NCI-H2029 treated with DMSO at 0.1 percent for 48 hours (cell line): ENCODE measurements around the gene VSTM2B.
"Not testable (repeated sequence)": the region's sequence is repeated elsewhere in the genome, so short reads cannot be mapped to it uniquely, and the experiment has no call there.

Experiments used
- DNase-seq: peaks from one replicate; lab custom pipeline; 2025; lab: John Stamatoyannopoulos, UW

VSTM2B gene

DNA sequence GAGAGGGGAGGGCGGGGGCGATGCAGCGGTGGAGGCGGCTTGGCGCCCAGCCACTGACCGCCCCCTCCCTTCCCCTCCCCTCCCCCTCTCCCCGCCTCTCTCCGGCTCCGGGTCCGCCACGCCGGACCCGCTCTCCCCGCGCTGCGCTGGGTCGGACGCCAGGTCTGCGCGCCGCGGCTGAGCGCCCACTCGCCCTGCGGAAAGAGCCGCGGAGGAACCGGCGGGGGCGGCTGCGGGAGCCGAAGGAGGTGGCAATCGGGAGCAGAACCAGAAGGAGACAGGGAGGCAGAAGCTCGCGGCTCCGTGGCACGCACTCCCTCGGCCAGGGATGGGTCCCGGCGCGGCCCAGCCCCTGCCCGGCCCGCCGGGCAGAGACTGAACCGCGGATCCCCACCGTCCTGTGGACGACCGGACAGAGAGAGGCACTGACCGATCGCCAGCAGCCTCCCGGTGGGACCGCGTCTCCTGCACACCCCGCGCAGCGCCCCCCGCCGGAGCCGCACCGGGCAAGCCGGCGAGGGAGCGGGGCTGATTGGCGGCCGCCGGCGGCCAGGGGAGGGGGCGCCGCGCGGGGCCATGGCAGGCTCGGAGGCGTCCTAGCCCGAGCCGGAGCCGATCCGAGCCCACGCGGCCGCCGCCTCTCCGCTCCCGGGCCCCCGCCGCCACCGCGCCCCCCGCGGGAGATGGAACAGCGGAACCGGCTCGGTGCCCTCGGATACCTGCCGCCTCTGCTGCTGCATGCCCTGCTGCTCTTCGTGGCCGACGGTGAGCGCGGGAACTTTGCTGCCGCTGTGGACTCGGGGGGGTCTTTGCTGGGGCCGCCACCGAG is at the start of gene VSTM2B:
Gene VSTM2B, plus strand, starts transcription at position 94 of the 829 bp plus-strand sequence. Its CDS starts 590 bp downstream, at position 684.
- DNase-seq: no peak

DNA sequence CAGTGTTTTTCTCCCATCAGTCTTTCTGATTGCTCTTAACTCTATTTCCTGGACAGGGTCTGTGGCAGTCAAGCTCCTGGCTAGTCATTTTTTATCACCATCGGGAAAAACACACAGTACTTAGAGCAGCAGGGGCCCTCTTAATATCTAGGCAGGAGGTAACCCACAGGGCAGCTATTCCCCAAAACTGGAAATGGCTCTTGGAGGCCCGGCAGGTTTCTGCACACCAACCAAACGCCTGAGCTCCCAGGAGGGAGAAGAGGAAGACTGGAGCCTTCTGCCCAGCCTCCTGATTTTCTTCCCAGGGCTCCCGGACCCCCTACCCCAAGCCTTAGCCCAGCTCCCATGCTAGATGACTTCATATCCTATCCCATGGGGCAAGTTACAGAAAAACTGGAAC is 49.3 kb upstream of the VSTM2B start:
- DNase-seq: no peak

DNA sequence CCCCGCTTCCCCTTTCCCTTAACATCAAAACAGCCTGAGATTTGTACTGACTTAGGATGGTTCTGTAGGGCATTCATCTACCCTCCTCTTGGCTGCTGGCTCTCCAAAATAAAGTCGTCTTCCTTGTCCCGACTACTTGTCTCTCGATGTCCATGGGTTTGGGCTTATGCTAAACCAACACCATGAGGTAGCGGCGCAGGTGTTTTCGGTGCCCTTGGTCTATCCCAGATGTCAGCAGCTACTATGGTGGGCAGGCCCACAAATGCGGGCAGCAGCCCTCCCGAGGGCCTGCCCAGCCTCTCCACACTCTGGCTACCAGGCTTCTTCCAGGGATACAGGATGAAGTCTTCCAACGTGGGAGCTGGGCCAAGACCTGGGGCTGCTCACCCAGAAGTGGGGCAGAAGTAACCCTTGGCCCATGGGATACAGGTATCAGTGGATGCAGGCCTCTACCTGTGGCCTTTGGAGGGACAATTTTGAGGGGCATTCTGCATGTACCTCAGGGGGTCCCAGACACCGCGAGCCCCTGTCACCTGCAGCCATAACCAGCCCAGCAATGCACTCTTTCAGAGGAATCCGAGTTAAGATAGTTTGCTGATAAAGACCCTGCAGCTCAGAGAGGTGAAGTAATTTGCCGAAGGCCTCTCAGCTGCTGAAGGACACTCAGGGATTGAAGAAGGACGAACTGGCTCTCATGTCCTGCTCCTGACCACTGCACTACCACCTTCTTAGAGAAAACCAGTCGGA is 47.8 kb upstream of the VSTM2B start:
- no peak for DNase-seq

DNA sequence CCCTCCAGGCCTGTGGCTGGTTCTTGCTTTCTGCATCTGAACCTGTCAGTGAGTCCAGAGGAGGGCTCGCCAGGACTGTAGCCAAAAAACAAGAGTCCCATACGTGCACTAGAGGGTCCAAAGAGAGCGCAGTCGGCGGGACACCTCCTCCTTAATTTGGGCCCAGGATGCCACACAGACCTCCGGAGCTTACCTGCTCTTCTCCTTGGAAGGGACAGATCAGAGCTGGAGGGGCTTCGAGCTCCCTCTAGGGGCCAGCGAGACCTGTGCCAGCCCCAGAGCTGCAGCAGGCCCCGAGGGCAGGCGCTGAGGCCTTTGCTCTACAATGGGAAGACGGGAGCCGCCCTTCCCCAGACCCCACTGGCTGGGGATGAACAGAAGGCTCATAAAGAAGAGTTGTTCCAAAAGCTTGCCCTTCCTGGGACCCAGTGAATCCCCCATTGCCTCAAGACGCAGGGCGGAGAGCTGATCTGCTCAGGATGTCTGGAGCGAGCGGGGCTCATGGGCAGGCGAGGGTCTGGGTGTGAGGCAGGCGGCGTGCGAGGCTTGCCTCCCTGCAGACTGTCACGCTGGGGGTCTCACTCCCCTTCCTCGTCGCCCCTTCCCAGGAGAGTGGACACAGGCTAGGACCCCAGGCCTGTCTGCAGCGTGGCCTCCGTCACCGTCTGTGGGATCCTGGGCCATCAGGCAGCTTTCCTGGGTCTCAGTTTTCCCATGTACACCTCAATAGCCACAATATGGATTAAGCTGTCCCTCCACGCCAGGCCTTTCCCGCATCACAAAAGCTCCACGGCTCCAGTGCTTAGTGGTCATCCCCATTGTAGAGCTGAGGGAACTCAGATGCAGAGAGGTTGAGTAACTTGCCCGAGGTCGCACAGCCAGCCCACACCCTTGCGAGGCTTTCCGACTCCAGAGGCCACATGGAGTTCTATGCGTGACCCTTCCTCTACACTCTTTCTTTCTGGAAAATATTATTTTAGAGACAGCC is 46.9 kb upstream of the VSTM2B start:
- no peak for DNase-seq

DNA sequence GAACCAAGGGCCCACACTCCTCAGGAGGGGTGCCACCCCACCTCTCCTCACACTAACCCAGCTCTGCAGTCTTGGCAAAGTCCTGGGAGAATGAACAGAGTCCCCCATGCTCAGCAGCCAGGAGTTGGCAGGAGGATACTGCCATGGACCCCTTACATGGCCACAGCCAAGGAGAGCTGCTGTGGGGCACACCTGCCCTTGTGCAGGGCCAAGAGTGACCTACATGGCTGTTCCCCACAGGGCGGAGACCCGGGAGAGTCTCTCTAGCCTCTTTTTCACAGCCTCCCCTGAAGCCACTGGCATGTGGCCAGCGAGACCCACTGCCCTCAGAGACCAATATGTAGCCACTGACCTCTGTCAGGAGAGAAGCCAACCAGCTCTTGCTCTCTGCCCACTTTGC is 45.9 kb upstream of the VSTM2B start:
- DNase-seq: no peak

DNA sequence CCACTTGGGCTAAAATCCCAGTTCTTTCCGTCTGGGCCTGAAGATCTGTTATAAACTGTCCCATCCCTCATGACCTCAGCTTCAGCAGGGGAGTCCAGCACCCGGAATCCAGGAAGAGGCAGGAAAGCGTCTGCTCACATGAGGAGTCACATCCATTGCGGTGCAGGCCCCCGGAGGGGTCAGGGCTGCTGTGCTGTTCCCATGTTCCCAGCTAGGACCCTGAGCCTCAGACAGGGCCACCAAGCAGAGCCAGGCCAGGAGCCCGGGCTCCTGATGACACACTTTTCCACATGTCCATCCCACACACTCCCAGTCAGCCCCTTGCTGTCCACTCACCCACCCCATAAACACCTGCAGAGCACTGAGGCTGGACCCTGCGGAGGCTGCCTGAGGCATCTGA is 45.3 kb upstream of the VSTM2B start:
- no peak for DNase-seq

DNA sequence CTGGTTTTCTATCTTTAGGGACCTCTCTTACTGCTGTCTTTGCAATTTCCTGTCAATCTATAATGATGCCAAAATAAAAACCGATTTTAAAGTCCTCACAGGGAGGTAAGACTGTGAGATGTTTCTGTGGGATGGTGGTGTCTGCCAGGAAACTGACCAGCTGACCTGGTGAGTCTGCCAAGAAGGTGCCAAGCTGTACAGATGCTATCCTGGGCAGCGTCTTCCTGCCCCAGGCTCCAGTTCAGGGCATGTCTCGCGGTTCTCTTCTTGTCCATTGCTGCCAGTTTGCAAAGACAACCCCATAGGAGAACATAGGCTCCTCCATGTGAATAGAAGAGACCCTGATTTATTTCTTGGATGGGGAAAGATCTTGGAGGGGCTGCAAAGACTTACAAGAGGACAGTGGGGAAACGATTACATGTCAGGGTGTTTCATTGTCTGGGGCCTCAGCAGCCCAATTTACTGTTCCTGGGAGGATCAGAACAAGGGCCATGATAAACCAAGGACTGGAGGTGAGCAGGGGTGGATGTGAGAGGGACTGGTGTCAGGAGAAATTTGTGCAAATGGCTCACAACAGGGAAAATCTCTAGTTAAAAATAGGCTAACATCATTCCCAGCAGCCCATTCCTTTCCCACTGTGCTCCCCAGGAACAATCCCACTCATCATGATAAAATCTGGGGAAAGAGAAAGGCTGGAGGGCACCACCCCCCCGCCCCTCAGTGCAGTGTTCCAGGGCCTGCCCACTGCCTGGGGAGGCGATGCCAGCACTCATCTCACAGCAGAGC is 42.7 kb upstream of the VSTM2B start:
- DNase-seq: no peak

DNA sequence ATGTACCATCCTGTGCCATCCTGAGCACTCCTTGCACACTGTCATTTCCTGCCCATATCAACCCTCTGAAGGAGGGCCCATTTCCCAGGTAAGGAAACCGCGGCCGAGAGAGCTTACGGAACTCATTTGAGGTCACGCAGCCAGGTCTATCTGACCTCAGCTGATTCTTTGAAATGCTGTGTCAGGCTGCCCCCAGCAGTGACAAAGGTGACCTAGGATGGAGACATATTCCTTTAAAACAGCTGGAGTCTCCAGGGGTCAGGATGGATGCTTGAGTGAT is 42.2 kb upstream of the VSTM2B start:
- no peak for DNase-seq

DNA sequence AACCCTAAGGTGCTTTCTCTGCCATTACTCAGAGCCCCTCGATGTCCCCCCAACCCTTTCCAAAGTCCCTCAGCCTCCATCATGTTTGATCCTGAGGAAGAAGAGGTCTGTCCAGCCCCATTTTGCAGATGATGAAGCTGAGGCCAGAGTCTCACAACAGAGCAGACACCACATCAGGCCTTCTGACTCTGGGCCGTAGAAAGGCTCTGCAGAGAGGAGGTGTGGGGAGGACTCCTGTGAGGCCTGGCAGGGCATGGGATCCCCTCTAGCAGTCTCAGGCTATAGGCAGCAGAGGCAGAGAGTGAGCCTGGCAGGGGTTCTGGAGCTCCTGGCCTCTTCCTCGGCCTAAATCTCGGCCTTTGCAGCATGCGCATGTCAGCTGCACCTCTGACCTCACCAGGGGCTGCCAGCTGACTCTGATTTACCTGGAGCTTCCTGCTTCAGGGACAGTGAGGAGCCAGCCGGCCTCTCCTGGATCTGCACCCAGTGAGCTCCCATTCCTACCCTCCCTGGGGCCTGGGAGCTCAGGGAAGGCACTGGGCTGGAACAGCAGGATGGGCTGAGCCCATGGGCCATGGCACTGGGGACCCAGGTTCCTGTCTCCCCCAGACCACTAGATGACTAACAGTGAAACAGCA is 41.7 kb upstream of the VSTM2B start:
- no peak for DNase-seq

DNA sequence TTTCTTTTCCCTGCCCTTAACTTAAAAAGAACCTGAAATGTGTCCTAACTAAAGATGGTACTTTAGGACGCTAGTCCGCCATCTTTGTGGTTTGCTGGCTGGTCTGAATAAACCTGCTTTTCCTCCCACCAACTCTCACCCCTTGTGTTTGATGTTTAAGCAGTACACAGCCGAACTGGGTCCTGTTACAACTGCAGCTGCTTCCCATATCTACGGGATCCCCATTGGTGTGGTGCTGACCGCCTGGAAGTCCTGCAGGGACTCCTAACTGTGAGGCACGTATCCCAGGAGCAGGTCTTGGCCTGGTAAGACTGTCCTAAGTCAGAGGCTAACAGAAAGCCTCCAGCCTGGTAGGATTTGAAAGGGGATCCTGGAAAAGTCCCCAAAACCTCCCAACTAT is 40.9 kb upstream of the VSTM2B start:
- DNase-seq: no peak

DNA sequence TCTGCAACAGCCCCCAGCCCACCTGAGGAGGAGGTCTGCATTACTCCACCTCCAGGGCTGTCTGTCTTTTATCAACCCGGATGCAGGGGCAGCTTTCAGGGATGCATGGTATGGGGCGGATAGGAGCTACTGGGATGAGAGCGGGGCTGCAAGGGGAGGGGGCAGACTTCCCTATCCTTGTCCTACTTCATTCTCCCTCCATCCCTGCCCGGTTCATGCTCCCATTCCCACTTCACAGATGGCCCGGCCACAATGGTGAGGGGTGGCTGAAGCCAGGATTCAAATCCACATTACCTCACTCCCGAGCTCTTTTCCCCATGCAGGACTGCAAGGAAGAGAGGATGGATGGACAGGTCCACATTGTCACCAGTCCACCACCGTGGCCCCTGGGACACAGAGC is 40.5 kb upstream of the VSTM2B start:
- DNase-seq: no peak

DNA sequence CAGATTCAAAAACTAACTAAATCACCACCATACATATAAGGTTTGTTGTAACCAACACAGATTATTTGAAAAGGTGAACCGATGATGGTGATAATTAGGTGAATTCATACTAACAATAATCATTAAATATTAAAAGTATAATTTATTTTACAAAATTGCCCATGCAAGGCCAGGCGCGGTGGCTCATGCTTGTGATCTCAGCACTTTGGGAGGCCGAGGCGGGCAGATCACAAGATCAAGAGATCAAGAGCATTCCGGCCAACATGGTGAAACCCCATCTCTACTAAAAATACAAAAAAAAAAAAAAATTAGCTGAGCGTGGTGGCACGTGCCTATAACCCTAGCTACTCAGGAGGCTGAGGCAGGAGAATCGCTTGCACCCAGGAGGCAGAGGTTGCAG is 38.8 kb upstream of the VSTM2B start:
- DNase-seq: not testable (repeated sequence)

DNA sequence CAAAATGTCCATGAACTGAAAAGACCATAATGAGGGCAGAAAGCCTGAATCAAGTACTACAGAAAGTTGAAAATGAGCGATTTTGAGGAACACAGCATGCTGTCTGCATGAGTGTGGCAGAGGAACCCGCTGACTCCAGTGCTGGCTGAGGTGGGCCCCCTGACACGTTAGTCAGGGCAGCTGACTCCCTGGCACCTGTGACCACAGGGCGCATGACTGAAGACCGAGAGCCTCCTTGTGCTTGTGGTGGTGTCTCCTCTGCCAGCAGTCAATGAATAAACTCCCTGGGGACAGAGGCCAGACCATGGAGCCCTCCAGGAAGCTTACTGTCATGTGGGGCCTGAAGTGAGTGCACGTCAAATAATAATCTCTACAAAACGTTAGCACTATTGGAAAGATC is 38.4 kb upstream of the VSTM2B start:
- DNase-seq: no peak

DNA sequence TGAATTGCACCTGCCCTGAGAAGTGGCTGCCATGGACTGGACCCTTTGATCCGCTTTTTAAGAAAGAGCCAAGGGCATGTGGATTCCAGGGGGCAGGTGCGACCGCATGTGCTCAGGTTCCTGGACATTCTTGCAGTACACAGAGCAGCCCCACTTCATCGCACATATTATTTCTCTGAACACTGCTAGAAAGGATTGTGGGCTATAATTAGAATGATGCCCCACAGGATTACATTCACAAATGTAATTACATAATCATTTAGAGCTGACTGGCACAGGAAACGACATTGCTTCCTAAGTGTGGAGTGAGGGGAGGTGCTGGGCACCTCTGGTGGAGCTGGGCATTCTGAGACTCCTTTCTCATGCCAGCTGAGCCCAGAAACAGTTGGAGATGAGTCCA is 37.5 kb upstream of the VSTM2B start:
- no peak for DNase-seq

DNA sequence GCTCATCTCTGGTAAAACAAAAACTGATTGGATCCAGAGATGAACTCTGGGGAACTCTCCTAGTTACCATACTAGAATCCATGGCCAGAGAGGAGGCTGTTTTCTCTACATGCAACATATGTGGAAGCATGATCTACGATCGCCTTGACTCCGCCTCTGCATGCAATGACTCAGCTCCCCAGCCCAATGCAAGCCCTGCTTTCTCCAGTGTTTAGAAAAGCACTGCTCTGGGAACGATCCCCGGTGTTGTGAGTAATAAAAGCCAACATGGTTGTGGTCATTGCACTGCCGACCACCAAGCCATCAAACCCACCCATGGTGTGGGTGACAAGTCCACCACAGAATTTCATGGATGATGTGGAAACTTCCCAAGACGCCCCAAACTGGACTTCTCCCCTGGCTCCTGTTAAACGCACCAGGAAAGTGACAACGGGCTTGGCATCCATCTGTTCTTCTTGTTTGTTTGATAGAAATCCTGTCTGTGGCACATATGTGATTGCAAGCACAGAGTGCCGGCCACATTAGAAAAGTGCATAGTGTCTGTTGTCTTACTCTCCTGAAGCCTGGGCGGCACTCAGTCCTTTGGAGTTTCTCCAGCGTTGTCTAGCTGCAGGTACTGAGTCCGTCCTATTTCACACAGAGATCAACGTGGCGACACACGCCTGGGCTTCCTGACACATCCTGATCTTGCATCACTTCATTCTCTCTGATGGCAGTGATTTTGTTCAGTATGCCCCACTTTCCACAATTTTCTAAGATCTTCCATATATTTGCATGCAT is 36.4 kb upstream of the VSTM2B start:
- no peak for DNase-seq

DNA sequence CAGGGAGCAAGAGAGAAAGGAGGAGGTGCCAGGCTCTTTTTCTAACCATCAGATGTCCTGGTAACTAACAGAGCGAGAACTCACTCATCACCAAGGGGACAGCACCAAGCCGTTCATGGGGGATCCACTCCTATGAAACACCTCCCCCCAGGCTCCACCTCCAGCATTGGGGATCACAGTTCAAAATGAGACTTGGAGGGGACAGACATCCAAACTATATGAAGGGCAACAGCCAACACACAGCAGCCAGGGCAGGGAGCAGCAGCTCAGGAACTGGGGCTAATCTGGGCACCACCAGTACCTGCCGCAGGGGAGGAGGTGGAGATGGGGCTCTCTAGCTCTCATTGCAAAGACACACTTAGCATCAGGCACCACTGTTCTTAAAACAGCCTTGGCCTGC is 34.3 kb upstream of the VSTM2B start:
- DNase-seq: no peak

DNA sequence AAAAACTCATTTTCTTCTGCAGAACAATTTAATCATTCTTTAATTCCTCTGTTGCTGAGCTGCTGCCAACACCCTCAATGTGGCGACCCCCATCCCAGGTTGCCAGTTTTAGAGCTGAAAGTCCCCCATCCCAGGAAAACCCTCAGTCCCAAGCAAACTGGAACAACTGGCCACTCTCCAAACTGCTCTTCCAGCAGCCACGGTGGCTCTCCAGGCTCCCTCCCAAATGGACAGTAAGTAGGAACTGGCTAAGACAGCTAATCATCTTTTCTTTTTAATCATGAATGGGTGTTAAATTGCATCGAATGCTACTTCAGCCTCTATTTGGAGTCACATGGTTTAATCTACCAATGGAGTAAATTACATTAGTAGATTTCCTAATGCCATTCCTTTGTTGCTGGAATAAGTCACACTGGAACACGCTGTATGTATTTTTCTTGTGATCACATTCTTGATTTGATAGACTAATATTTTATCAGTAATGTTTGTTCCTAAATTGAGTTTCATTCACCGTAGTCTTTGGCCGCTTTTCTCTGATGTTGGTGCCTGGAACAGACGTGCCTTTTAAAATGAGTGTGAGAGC is 33.7 kb upstream of the VSTM2B start:
- DNase-seq: no peak

DNA sequence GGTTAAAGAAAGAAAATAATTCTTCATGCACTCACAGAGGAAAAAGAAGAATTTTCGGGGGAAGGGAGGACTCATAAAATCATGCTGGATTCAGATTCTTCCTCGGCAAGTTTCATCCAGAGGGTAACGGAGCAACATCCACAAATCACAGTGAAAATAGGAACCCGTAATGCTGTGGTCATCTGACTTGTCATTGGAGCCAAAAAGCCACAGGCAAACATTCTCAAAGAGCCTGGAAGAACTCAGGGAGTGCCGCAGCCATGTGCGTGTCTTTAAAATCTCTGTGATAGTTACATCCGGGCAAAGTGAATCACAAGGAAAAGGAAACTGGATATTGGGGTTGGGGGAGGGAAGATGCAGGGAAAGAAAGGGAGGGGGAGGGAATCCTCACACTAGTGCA is 33.0 kb upstream of the VSTM2B start:
- no peak for DNase-seq

DNA sequence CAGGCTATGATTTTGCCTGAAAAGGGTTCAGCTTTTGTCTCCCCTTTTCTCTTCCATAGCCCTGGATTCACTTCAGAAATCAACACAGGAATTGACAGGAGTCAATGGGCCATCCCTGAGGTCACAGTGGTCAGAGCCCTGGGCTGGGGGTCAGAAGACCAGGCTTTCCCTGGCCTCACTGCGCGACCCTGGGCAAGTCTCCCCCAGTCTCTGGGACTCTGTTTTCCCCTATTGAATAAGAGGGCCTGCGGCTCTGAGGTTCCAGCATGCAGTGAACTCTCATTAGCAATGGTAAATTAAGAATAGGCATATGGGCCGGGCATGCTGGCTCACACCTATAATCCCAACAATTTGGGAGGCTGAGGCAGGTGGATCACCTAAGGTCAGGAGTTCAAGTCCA is 30.7 kb upstream of the VSTM2B start:
- DNase-seq: no peak

DNA sequence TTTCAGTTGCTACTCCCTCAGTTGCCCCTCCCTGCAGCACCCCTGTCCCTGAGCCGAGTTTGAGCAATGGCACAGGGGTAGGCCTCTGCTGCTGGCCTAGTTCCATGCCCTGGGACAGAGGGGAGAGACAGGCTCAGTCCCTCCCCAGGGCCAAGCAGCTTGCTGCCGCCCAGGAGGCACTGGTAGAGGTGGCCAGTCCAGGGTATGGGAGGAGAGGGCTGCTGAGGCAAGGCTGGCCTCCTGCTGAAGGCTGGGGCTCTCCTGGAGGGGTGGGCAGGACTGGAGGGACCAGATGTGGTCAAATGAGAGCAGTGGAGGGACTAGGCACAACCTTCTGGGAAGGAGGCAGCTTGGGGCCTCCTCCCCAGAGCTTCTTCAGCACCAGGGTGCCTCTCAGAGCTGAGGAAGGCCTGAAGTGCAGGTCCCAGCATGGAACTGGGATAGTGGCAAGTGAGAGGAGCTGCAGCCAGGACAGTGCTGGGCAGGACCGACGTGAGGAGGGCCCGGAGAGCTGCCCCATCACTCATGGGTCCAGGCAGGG is 29.8 kb upstream of the VSTM2B start:
- DNase-seq: no peak
